PFSK-1 (cell line): ENCODE data around the gene FAIM2.

ENCODE experiments used
- FOXP2 ChIP-seq: optimal IDR thresholded peaks from 2 replicates; pipeline ENCODE3; 2011; ENCODE audit warnings: borderline replicate concordance, control low read depth, inconsistent platforms; ENCODE audit not compliant: insufficient read depth; ENCODE audit errors: extremely low read length, extremely low read depth
- POLR2AphosphoS5 ChIP-seq: IDR thresholded peaks from 2 replicates; pipeline ENCODE4 v1.6.1; 2012; ENCODE audit warnings: low read depth, mild to moderate bottlenecking, control low read depth, low read length, moderate library complexity
- REST ChIP-seq, 2 experiments: IDR thresholded peaks; 2 replicates each; pipeline versions ENCODE4 v1.6.1 to v1.8.0; 2011 to 2012; ENCODE audit warnings: low read depth in 2 of 2, low read length in 2 of 2, control low read depth in 1 of 2, inconsistent platforms in 1 of 2, mild to moderate bottlenecking in 1 of 2, moderate library complexity in 1 of 2; ENCODE audit not compliant: insufficient read depth in 1 of 2
- SIN3A ChIP-seq: IDR thresholded peaks from 2 replicates; pipeline ENCODE4 v1.6.1; 2012; ENCODE audit warnings: mild to moderate bottlenecking, low read length, moderate library complexity, borderline replicate concordance; ENCODE audit not compliant: insufficient read depth
- TAF1 ChIP-seq: IDR thresholded peaks from 2 replicates; pipeline ENCODE4 v1.6.1; 2012; ENCODE audit warnings: low read length, control low read depth, borderline replicate concordance; ENCODE audit not compliant: insufficient read depth

The FAIM2 gene

GRCh38 chr12:49823951-49824350 lies 79.7 kb downstream of the FAIM2 start:
- no peak for TF ChIP-seq TAF1
- no peak for TF ChIP-seq FOXP2
- no peak for TF ChIP-seq POLR2AphosphoS5
- TF ChIP-seq REST (IDR thresholded peaks at IDR 0.05; ENCODE audit: insufficient read depth in 1 of 2, low read depth in 2 of 2, low read length in 2 of 2), result no peak
- no peak for TF ChIP-seq SIN3A

- TF ChIP-seq REST (IDR thresholded peaks at IDR 0.05; ENCODE audit: insufficient read depth in 1 of 2, low read depth in 2 of 2, low read length in 2 of 2) (no peak), SIN3A (no peak), FOXP2 (no peak), POLR2AphosphoS5 (no peak), TAF1 (no peak)
Measured at GRCh38 chr12:49823350-49823749, 80.3 kb downstream of the FAIM2 start.

GRCh38 chr12:49821373-49822287 lies 82.1 kb downstream of the FAIM2 start:
- no peak for TF ChIP-seq POLR2AphosphoS5
- TF ChIP-seq SIN3A, result no peak
- no peak for TF ChIP-seq TAF1
- no peak for TF ChIP-seq REST (IDR thresholded peaks at IDR 0.05; ENCODE audit: insufficient read depth in 1 of 2, low read depth in 2 of 2, low read length in 2 of 2)
- no peak for TF ChIP-seq FOXP2

- TF ChIP-seq POLR2AphosphoS5 (no peak), SIN3A (no peak), REST (IDR thresholded peaks at IDR 0.05; ENCODE audit: insufficient read depth in 1 of 2, low read depth in 2 of 2, low read length in 2 of 2) (no peak), TAF1 (no peak), FOXP2 (no peak)
Measured at GRCh38 chr12:49819786-49820185, 83.9 kb downstream of the FAIM2 start.
